ENCODE measurements around the gene WFIKKN2.

The WFIKKN2 gene

DNA sequence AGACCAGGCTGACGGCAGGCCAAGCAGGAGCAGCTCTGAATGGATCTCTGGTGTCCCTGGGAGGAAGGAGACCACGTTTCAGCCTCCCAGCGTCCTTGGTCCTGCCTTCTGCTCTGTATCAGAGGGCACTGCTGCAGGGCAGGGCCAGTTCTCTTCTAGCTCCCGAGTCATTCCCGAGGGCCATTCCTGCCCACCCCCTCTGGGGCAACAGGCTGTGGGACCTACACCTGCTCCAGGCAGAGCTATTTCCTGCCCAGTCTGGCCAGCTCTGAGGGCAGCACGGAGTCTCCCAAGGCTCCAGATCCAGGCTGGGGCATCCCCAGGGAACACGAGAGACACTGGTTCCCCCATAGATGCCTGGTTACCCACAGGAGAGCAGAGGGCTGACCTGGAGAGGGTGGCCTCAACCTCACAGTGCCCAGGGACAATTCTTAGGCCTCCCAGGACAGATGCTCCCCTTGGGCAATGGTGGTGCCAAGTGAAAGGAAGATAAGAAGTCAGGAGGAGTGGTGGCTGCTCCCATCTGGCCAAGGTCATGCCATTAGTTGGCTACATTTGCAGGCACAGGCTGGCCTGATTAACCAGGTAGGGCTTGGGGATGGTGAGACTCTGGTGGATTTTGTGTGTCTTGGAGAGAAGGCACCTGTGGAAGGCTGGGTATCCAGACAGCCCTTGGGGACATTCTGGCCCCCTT, 2.0 kb downstream of the WFIKKN2 start:
- no peak for DNase-seq

DNA sequence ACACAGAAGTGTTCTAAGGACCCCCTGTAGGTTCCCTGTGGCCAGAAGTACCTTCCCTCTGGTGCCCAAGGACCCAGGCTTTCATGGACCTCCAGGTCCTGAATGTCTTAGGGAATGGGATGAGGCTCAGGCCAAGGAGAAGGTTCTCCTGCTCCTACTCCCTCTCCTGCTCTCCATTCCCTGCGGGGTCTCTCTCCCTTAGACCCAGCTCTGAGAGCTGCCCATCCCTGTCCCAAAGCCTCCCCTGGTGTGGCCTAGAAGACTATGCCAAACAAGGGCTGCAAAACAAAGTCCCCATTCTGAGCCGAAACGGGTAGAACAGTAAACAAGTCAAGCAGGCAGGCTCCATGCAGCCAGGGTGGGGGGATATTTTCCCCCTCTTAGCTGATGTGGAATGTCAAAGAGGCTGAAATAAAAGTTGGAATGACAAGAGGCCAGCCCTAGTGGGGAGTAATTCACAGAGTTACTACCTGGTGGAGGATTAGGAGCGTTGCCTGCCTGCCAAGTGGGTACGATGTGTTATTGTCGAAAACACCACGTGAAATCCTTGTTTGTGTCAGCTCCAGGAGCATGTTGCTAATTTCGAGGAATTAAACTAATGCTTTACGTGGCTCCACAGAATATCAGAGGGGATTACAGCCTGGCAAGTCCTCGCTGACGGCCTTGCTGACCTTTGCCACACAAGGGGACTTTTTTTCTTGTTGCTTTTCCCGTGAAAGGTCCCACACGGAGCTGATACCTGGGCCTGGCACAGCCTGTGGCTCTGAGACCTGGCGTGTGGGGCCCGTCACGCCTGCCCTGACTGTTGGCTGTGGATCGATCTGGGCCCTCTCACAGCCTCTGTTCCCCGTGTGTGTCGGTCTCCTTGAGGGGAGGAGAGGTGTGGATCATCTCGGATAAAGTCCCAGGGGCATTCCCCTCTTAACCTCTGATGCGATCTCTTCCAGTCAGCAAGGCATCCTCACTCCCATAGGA, 2.9 kb downstream of the WFIKKN2 start:
- no peak for DNase-seq

DNA sequence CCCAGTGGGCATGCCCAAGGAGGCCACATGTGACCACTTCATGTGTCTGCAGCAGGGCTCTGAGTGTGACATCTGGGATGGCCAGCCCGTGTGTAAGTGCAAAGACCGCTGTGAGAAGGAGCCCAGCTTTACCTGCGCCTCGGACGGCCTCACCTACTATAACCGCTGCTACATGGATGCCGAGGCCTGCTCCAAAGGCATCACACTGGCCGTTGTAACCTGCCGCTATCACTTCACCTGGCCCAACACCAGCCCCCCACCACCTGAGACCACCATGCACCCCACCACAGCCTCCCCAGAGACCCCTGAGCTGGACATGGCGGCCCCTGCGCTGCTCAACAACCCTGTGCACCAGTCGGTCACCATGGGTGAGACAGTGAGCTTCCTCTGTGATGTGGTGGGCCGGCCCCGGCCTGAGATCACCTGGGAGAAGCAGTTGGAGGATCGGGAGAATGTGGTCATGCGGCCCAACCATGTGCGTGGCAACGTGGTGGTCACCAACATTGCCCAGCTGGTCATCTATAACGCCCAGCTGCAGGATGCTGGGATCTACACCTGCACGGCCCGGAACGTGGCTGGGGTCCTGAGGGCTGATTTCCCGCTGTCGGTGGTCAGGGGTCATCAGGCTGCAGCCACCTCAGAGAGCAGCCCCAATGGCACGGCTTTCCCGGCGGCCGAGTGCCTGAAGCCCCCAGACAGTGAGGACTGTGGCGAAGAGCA, 4.4 kb downstream of the WFIKKN2 start:
- no peak for DNase-seq

DNA sequence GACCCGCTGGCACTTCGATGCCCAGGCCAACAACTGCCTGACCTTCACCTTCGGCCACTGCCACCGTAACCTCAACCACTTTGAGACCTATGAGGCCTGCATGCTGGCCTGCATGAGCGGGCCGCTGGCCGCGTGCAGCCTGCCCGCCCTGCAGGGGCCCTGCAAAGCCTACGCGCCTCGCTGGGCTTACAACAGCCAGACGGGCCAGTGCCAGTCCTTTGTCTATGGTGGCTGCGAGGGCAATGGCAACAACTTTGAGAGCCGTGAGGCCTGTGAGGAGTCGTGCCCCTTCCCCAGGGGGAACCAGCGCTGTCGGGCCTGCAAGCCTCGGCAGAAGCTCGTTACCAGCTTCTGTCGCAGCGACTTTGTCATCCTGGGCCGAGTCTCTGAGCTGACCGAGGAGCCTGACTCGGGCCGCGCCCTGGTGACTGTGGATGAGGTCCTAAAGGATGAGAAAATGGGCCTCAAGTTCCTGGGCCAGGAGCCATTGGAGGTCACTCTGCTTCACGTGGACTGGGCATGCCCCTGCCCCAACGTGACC, 5.0 kb downstream of the WFIKKN2 start:
- DNase-seq = no peak

DNA sequence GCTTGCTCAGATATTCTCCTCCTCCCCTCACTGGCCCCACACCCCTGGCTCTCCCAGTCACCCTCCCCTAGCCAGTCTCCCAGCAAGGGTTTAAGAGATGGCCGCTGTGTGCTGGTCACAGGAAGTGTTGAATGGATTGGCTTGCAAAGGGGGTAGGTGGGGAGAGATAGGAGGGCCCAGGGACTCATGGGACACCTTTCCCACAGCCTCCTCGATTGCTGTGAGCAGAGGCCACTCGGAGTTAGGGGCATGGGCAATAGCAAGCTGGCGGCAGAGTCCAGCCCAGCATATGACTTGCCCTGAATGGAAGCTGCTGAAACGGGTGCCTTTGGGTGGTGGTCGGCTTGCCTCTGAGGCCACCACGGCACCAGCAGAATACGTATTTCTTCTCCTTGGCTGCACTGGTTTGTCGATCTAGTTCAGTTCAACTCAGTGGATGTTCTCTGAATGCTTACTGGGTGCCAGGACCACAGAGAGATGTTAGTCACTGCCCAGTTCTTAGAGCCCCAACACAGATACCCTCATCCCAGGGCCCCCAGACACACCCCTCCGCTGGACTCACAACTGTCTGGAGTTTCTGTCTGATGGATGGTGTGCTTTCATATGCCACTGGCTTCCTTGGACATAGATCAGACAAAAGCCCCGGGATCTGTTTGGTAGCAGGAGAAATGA, 6.0 kb downstream of the WFIKKN2 start:
- no peak for DNase-seq

DNA sequence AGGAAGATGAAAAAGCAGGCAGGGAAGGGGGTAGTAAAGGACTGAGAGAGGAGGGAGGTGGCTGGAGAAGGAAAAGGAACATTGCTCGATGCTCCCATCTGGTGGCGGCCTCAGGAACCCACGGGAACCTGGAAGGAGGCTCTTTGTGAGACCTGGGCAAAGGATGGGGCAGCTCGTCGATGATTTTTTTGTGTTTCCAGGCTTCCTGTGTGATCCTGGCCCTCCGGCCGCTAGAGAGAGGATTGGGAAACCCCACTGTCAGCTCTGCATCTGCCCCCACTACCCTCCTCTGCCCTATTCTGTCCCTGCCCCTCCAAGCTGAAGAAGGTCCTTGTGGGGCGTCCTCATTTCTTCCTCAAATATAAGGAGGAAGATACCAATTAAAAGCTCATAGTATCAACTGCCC, 6.6 kb downstream of the WFIKKN2 start:
- peak; percentile 56 for DNase-seq

DNA sequence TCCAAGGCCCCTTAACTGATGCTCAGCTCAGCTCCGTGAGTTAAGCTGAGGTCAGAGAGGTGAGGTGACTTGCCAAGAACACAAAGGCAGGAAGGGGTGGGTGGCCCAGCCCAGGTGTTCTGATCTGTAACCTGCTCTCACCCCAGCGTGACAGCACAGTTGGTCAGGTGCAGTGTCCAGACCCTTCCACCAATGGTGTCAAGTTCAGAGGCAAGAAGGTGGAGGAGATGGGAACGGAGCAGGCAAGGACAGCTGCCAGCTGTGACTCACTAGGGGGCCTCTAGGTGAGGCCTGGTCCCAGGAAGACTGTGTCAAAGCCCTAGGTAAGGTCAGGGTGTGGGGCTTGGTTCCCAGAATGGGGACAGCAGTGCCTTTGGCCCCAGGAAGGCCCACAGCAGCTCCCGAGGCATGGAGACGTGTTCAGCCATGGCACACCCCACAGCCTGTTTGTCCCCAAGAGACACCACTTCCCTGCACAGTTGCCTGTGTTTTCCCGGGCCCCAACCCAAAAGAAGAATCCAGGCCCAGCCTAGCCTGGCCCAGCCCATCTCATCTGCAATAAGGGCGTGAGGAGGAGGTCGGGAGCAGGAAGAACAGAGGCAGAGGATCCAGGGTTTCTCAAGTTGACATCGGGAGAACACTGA, 7.2 kb downstream of the WFIKKN2 start:
- no peak for DNase-seq

DNA sequence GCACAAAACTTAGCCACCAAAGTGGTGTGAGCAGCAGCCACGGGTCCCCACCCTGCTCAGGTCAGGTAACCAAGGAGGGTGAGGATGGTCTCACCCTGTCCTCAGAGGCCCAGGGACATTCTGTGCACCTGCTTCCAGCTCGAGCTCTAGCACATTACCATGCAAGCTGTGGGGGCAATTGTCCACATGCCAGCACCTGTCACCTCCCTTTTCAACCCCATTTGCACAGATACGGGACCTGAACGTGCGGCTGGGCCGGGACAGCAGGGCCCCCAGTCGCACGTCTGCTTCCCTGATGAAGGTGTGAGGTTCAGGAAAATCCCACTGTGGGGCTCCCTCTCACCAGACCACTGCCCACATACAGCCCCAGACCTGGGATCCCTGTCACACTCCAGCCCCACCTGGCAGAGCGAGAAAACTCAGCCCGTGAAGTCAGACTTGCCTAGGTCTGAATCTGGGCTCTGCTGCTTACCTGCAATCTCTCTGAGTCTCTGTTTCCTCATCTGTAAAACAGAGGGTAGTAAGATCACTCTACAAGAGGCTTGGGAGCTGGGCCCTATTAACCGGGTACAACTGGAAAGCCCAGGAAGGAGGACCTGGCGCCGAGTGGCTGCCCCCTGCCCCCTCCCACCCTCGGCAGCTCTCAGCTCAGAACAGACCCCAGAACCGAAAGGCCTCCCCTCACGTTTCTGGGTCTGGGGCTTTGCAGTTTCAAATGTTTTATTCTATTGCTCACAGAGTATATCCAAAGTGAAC, 7.9 kb downstream of the WFIKKN2 start:
- DNase-seq = no peak

DNA sequence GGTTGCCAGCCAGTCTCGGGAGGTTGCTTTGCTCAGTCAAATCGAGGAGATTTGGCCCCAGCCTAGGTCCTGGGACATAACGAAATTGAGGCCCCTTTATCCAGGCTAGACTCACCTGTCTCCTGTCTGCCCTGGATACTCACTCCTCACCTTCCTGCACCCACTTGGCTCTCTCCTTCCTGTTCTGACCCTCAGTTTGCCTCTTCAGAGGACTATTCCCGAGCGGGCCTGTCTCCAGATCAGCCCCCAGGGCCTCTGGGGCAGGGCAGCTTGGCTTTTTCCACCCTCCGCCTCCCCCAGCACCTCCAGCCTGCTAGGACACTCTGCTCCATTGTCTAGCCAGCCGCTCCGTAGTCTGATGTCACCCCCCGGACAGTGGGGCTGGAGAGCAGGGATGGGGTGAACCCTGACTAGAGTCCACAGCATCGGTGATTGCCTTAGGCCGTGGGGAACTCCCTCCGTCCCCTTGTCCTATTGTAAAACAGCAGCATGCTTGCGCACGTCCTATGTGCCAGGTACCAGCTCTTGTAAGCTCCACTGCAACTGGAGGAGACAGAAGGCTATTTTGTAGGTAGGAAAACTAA, 8.8 kb downstream of the WFIKKN2 start:
- DNase-seq = no peak

DNA sequence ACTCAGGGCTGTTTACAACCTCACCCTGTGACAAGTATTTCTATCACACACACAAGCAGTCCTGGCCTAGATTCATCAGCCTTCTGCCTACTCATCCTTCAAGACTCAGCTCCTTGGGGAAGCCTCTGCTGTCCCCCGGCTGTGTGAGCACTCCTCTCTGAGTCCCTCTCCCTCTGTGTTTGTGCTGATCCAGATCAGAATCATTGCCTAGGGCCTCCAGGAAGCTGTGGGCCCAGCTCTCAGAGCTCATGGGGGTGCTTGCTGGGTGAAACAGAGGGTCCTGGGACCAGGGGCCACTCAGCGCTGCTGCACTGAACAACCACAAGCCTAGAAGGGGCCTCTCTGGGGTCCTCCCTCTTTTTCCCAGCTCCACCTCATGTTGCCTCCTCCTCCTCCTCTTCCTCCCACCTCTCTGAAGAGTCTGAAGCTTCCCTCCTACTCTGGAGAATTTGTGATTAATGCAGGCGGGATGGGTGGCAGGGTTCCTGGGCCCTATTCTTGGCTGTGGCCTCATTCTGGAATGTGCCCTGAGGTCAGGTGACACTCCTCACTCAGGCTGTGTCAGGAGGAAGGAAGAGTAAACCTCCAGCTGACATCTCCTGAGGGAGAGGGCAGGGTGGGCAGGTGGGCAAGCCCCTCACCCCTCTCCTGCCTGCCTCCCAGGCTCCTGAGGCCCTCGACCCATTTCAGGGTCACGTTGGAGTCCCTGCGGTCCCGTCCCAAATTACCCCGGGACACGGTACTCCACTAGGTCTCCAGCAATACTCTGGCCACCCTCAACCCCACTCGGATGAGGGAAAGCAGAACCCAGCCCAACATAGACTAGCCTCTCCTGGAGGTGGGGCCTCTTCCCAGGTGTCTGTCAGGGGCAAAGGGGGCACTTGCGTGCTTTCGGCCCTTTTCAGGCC, 10.1 kb downstream of the WFIKKN2 start:
- peak; percentile 49 for DNase-seq

DNA sequence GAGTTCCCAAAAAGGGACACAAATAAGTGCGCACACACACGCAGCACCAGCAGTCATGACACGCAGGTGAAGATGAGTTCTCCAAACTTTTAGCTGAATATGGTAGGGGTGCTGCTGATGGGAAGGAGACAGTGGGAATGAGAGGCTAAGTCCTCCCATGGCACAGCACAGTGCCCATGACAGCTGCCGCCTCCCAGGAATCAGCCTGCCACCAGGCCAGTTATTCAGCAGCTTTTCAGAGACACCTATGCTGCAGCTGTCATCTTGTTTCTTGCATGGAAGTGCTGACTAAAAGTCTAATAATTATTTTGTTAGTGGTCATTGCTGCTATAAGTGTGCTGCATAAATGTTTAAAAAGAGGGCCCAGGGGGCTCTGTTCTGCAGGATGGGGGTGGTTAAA, 12.2 kb downstream of the WFIKKN2 start:
- DNase-seq = no peak

DNA sequence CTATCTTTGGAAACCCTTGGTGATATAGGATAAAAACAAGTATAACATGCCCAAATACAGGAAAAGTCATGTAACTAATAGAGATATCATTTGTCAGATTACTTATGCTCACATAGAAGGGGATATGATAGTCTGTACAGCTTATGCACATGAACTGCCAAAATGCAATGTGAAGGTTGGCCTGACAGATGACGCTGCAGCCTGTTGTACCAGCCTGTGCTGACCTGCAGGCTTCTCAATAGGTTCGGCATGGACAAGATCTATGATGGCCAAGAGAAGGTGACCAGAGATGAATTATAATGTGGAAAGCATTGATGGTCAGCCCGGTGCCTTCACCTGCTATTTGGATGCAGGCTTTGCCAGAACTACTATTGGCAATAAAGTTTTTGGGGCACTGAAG, 12.7 kb downstream of the WFIKKN2 start:
- DNase-seq = no peak

DNA sequence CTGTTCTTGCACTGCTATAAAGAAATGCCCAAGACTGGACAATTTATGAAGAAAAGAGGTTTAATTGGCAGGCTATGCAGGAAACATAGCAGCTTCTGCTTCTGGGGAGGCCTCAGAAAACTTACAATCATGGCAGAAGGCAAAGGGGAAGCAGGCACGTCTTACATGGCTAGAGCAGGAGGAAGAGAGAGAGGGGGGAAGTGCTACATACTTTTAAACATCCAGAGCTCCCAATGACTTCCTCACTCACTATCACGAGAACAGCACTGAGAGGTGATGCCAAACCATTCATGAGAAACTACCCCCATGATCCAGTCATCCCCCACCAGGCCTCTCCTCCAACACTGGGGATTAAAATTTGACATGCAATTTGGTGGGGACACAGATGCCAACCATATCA, 13.3 kb downstream of the WFIKKN2 start:
- no peak for DNase-seq

DNA sequence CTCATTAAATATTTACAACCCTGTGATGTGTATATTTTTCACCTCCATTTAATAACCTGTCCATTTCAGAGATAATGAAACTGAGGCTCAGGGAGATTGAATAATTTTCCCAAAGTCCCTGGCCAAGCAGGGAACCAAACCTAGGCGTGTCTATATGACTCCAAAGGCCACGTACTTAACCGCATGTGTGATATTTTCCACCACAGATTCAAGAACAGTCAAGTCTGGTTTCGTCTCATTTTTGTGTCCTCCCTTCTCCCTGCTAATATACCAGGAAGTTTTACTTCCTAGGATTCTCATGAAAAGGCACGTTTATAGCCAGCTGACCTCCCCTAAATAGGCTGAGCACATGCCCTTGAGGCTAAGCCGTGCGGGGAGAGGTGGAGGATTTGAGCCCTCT, 15.3 kb downstream of the WFIKKN2 start:
- no peak for DNase-seq

DNA sequence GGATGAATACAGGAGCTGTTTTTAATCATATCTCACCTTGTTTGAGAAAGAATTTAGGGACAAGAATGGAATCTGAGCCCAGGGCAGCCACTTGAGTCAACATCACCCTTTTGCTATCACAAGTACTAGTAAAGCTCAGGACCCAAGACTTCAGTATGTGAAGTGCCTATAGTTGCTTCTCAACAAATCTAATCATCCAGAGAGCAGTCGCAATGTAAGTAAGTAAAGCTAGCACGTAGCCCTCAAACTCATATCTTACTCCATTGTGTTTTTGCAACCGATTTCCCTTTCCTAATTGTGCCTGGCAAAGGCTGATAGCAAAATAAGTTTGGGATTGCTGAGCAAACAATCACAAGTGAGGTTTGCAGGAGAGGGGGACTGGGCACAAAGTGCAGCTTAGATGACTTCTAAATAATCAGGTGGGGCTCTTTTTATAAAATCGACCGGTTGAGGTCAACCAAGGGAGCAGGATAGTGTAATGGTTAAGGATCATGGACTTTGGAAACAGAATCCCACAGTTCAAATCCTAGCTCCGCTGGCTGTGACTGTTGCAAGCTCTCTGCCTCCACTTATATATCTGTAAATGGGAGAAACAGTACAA, 17.7 kb downstream of the WFIKKN2 start:
- DNase-seq = no peak

DNA sequence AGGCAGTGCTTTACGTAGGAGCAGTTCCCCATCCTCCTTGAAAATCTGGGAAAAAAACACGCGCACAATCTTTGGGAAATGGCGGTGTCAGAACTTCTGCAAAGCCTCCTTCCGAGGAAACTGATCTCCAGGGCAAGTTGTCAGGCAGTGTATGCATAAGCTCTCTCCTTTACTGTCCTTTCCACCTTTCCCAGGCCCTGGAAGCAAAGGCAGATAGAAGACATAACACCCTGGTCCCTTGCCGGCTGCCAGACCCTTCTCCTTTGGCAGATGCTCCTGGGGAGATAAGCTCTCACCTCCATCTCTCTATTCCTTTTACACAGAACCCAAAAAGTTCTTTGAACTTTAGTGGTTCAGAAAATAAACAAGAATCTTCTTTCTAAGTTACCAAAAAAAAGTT, 18.4 kb downstream of the WFIKKN2 start:
- DNase-seq = no peak

DNA sequence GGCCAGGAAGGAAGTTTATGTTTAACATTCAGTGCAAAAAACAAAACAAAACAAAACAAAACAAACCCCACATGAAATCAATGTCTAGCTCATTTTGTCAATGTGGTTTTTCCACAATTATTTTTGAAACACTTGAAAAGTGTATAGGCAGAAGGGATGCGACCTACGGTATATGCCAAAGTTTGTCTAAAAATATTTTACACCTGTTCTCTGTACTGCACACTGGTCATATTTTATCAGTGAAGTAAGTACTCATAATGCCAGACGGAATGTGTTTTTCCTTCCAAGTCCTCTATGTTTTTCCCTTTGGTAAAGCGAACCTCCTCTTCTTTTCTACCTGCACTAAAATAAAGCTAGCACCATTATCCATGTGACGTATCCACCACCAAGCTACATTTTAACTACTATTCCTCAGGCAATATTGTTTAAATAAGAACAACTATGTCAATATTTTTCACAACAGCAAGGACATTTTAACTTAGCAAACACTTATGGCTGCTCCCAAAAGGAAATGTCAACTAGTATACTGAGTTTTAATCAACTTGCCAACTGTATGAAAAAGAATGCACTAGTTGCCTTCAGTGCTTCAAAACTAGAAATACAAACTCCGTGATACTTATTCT, 20.4 kb downstream of the WFIKKN2 start:
- no peak for DNase-seq

DNA sequence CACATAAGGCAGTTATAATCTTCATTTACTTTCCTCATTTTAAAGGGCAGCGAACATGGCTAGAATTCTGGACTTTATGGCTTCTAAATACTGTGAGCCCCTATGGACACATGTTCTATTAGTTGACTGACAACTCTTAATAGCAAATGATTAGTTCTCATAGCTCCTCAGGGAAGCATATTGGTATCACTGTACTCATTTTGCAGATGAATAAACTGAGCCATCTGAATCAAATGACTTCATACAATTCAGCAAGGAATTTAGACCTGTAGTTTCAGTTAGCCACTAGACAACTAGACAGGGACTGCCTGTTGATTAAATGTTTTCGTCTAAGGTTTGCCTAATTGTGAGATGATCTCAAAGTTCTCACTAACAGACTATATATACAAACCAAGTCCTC, 21.0 kb downstream of the WFIKKN2 start:
- no peak for DNase-seq
